ENCODE measurements around the gene SUFU.
A peak's percentile ranks its signal among the peaks of the same experiment; 100 is the strongest.
"Not testable (repeated sequence)": the region's sequence is repeated elsewhere in the genome, so short reads cannot be mapped to it uniquely, and the experiment has no call there.

Gene SUFU

GRCh38 chr10:102499356-102499755 lies 4.4 kb upstream of the SUFU start:
- Mint-ChIP-seq H3K36me3 (ENCODE audit: low read depth) (peaks cover 4% of the 10 kb centered on the region), H3K4me1 (peaks cover 12% of the 10 kb centered on the region), H3K9me3 (no peaks in the 10 kb centered on the region), H3K27me3 (ENCODE audit: low read depth) (no peaks in the 10 kb centered on the region), H3K4me3 (peak overlapping the region; percentile 34 to 49 (median 42)), H3K27ac (peak overlapping the region in 2 of 3 experiments; percentile 8 to 20)
- no peak for TF ChIP-seq CTCF (IDR thresholded peaks at IDR 0.05; ENCODE audit: unreplicated experiment in 3 of 3)

- Mint-ChIP-seq H3K4me3 (peak overlapping the region in 1 of 3 experiments; percentile 28), H3K4me1 (peaks cover 22% of the 10 kb centered on the region)
- H3K27ac Mint-ChIP-seq; H3K9me3 Mint-ChIP-seq; H3K27me3 Mint-ChIP-seq (ENCODE audit: low read depth); H3K36me3 Mint-ChIP-seq (ENCODE audit: low read depth): not testable (repeated sequence)
Observed at GRCh38 chr10:102500686-102501085, 3.1 kb upstream of the SUFU start.

GRCh38 chr10:102501201-102502028 lies 2.4 kb upstream of the SUFU start:
- Mint-ChIP-seq H3K4me1 (peaks cover 27% of the 10 kb centered on the region), H3K36me3 (ENCODE audit: low read depth) (peaks cover 5% of the 10 kb centered on the region), H3K27ac (no peak overlapping the region), H3K9me3 (no peaks in the 10 kb centered on the region), H3K27me3 (ENCODE audit: low read depth) (no peaks in the 10 kb centered on the region), H3K4me3 (no peak overlapping the region)
- TF ChIP-seq CTCF (IDR thresholded peaks at IDR 0.05; ENCODE audit: unreplicated experiment in 3 of 3) = no peak

GRCh38 chr10:102502029-102502336 lies 1.8 kb upstream of the SUFU start:
- no peaks in the 10 kb centered on the region for H3K27me3 Mint-ChIP-seq (ENCODE audit: low read depth)
- no peak for TF ChIP-seq CTCF (IDR thresholded peaks at IDR 0.05; ENCODE audit: unreplicated experiment in 3 of 3)
- no peaks in the 10 kb centered on the region for H3K9me3 Mint-ChIP-seq
- H3K4me1 Mint-ChIP-seq = peaks cover 30% of the 10 kb centered on the region
- H3K36me3 Mint-ChIP-seq (ENCODE audit: low read depth) = peaks cover 8% of the 10 kb centered on the region
- no peak overlapping the region for H3K27ac Mint-ChIP-seq
- H3K4me3 Mint-ChIP-seq = no peak overlapping the region

GRCh38 chr10:102502337-102503151 lies 1.2 kb upstream of the SUFU start, which contains the start of gene ACTR1A:
Gene ACTR1A (minus strand): TSS chr10:102502712. CDS start chr10:102502647, 65 bp downstream.
- H3K27me3 Mint-ChIP-seq (ENCODE audit: low read depth) = no peaks in the 10 kb centered on the region
- peak within 1 kb of the TSS in 1 of 3 experiments; percentile 85 for H3K27ac Mint-ChIP-seq
- H3K4me3 Mint-ChIP-seq = no peak within 1 kb of the TSS
- H3K36me3 Mint-ChIP-seq (ENCODE audit: low read depth) = peaks cover 12% of the 10 kb centered on the region
- no peaks in the 10 kb centered on the region for H3K9me3 Mint-ChIP-seq
- no peak for TF ChIP-seq CTCF (IDR thresholded peaks at IDR 0.05; ENCODE audit: unreplicated experiment in 3 of 3)
- H3K4me1 Mint-ChIP-seq = peaks cover 35% of the 10 kb centered on the region

GRCh38 chr10:102504179-102504975 lies 605 bp downstream of the SUFU start:
- H3K36me3 Mint-ChIP-seq (ENCODE audit: low read depth) = peaks cover 22% of the 10 kb centered on the region
- peaks cover 32% of the 10 kb centered on the region for H3K4me1 Mint-ChIP-seq
- H3K27ac Mint-ChIP-seq = peak overlapping the region in 2 of 3 experiments; percentile 79 to 94
- no peaks in the 10 kb centered on the region for H3K27me3 Mint-ChIP-seq (ENCODE audit: low read depth)
- no peak overlapping the region for H3K4me3 Mint-ChIP-seq
- no peaks in the 10 kb centered on the region for H3K9me3 Mint-ChIP-seq
- no peak for TF ChIP-seq CTCF (IDR thresholded peaks at IDR 0.05; ENCODE audit: unreplicated experiment in 3 of 3)

Data from nephron (organoid).